Measurements from ENCODE around the gene CLSTN2. TPM values are rescaled to one million over a fixed set of nuclear protein-coding genes. Genes with fewer than 3 reads are reported as not detected.

Gene CLSTN2
- total and polyA plus RNA-seq, 4 donors = 0.09 to 2.2 (median 0.55) TPM

GRCh38 chr3:140557476-140557875 lies 622.5 kb downstream of the CLSTN2 start:
- Histone ChIP-seq H3K9me3 (ENCODE audit: control insufficient read depth in 4 of 4, low read length in 3 of 4) (no peaks in the 10 kb centered on the region), H3K4me1 (ENCODE audit: control insufficient read depth in 4 of 4, insufficient read depth in 4 of 4, low read length in 3 of 4) (no peaks in the 10 kb centered on the region), H3K27me3 (ENCODE audit: control insufficient read depth in 4 of 4, insufficient read depth in 4 of 4, low read length in 3 of 4) (no peaks in the 10 kb centered on the region), H3K27ac (ENCODE audit: low read depth in 1 of 2, low read length in 2 of 2) (no peak overlapping the region), H3K4me3 (ENCODE audit: low read depth in 1 of 3, low read length in 3 of 3) (no peak overlapping the region), H3K36me3 (ENCODE audit: control insufficient read depth in 4 of 4, insufficient read depth in 3 of 4, low read depth in 1 of 4, low read length in 3 of 4) (no peaks in the 10 kb centered on the region), H3K9ac (ENCODE audit: low read depth in 1 of 2, low read length in 2 of 2) (no peak overlapping the region)
- TF ChIP-seq FOXA2 (IDR thresholded peaks at IDR 0.05) = no peak
- TF ChIP-seq, protein P1, sequence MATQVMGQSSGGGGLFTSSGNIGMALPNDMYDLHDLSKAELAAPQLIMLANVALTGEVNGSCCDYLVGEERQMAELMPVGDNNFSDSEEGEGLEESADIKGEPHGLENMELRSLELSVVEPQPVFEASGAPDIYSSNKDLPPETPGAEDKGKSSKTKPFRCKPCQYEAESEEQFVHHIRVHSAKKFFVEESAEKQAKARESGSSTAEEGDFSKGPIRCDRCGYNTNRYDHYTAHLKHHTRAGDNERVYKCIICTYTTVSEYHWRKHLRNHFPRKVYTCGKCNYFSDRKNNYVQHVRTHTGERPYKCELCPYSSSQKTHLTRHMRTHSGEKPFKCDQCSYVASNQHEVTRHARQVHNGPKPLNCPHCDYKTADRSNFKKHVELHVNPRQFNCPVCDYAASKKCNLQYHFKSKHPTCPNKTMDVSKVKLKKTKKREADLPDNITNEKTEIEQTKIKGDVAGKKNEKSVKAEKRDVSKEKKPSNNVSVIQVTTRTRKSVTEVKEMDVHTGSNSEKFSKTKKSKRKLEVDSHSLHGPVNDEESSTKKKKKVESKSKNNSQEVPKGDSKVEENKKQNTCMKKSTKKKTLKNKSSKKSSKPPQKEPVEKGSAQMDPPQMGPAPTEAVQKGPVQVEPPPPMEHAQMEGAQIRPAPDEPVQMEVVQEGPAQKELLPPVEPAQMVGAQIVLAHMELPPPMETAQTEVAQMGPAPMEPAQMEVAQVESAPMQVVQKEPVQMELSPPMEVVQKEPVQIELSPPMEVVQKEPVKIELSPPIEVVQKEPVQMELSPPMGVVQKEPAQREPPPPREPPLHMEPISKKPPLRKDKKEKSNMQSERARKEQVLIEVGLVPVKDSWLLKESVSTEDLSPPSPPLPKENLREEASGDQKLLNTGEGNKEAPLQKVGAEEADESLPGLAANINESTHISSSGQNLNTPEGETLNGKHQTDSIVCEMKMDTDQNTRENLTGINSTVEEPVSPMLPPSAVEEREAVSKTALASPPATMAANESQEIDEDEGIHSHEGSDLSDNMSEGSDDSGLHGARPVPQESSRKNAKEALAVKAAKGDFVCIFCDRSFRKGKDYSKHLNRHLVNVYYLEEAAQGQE (IDR thresholded peaks at IDR 0.05) = no peak
- WGBS = 83% methylated on average over 4 of the region's 4 CpGs
- no peak for DNase-seq (ENCODE audit: low spot score)

- H3K9me3 ChIP-seq (ENCODE audit: control insufficient read depth in 4 of 4, low read length in 3 of 4) = no peaks in the 10 kb centered on the region
- peaks cover 0 to 10% (median 0%) of the 10 kb centered on the region in 4 donors for H3K4me1 ChIP-seq (ENCODE audit: control insufficient read depth in 4 of 4, insufficient read depth in 4 of 4, low read length in 3 of 4)
- no peaks in the 10 kb centered on the region for H3K27me3 ChIP-seq (ENCODE audit: control insufficient read depth in 4 of 4, insufficient read depth in 4 of 4, low read length in 3 of 4)
- H3K9ac ChIP-seq (ENCODE audit: low read depth in 1 of 2, low read length in 2 of 2) = no peak overlapping the region
- no peaks in the 10 kb centered on the region for H3K36me3 ChIP-seq (ENCODE audit: control insufficient read depth in 4 of 4, insufficient read depth in 3 of 4, low read depth in 1 of 4, low read length in 3 of 4)
- no peak overlapping the region for H3K4me3 ChIP-seq (ENCODE audit: low read depth in 1 of 3, low read length in 3 of 3)
- DNase-seq (ENCODE audit: low spot score) = no peak
- no peak overlapping the region for H3K27ac ChIP-seq (ENCODE audit: low read depth in 1 of 2, low read length in 2 of 2)
- TF ChIP-seq JUND (IDR thresholded peaks at IDR 0.05) (no peak), CTCF (IDR thresholded peaks at IDR 0.05; ENCODE audit: low read depth, low read length, missing input control) (no peak), NR2F2 (IDR thresholded peaks at IDR 0.05) (no peak), FOXA1 (IDR thresholded peaks at IDR 0.05) (no peak)
- TF ChIP-seq, protein P2, sequence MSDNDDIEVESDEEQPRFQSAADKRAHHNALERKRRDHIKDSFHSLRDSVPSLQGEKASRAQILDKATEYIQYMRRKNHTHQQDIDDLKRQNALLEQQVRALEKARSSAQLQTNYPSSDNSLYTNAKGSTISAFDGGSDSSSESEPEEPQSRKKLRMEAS (IDR thresholded peaks at IDR 0.05) = no peak
- WGBS = 89% methylated on average over 4 of the region's 4 CpGs
These were observed 624.6 kb downstream of the CLSTN2 start for GRCh38 chr3:140559546-140559945.

DNA sequence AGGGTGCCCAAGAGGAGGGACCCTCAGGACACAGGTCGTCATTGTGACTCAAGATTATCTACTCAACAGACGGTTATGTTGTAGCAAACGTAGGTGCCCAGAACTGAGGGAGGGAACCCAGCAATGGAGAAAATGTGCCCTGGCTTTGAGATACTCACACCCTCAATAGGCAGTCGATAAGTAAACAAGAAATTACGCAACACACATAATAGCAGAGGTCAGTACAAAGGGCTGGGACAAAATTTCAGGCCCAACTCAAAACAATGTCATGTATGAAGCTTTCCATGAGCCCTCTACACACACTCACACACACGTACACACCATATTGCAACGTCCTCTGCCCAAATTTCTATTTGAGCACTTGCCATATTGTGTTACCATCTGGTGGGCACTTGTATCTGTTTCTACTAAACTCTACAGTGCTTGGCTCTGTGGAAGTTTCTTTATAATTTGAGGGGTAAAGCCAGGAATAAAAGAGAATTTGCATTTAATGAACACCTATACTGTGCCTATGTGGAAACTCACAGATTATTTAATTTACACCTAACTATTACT lies 628.3 kb downstream of the CLSTN2 start:
- Histone ChIP-seq H3K4me1 (ENCODE audit: control insufficient read depth in 4 of 4, insufficient read depth in 4 of 4, low read length in 3 of 4) (peaks cover 0 to 10% (median 0%) of the 10 kb centered on the region in 4 donors), H3K9ac (ENCODE audit: low read depth in 1 of 2, low read length in 2 of 2) (no peak overlapping the region), H3K27me3 (ENCODE audit: control insufficient read depth in 4 of 4, insufficient read depth in 4 of 4, low read length in 3 of 4) (no peaks in the 10 kb centered on the region), H3K36me3 (ENCODE audit: control insufficient read depth in 4 of 4, insufficient read depth in 3 of 4, low read depth in 1 of 4, low read length in 3 of 4) (no peaks in the 10 kb centered on the region), H3K9me3 (ENCODE audit: control insufficient read depth in 4 of 4, low read length in 3 of 4) (no peaks in the 10 kb centered on the region), H3K4me3 (ENCODE audit: low read depth in 1 of 3, low read length in 3 of 3) (no peak overlapping the region), H3K27ac (ENCODE audit: low read depth in 1 of 2, low read length in 2 of 2) (no peak overlapping the region)
- DNase-seq (ENCODE audit: low spot score) = no peak
- WGBS = 42% methylated on average over 7 of the region's 7 CpGs
- TF ChIP-seq FOXA2 (IDR thresholded peaks at IDR 0.05) = peak; percentile 97
- TF ChIP-seq, protein P3, sequence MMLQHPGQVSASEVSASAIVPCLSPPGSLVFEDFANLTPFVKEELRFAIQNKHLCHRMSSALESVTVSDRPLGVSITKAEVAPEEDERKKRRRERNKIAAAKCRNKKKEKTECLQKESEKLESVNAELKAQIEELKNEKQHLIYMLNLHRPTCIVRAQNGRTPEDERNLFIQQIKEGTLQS (IDR thresholded peaks at IDR 0.05) = no peak
- TF ChIP-seq YY1 (IDR thresholded peaks at IDR 0.05) = peak; percentile 26
- no peak for TF ChIP-seq CTCF (IDR thresholded peaks at IDR 0.05; ENCODE audit: low read depth, low read length, missing input control)
- TF ChIP-seq RAD21 (IDR thresholded peaks at IDR 0.05) = peak in 1 of 2 donors; percentile 36
- TF ChIP-seq SP1 (IDR thresholded peaks at IDR 0.05) = peak; percentile 68
- TF ChIP-seq, protein P1 (IDR thresholded peaks at IDR 0.05) = no peak
- peak; percentile 94 for TF ChIP-seq FOXA1 (IDR thresholded peaks at IDR 0.05)
- TF ChIP-seq HNF4A (conservative IDR thresholded peaks at IDR 0.05) = peak; percentile 84 to 93
- TF ChIP-seq RXRA (IDR thresholded peaks at IDR 0.05) = peak in 1 of 2 donors; percentile 60
- peak; percentile 34 for TF ChIP-seq HNF4G (IDR thresholded peaks at IDR 0.05)
- no peak for TF ChIP-seq GABPA (IDR thresholded peaks at IDR 0.05 in 1 of 2, conservative IDR thresholded peaks at IDR 0.05 in 1 of 2)
